PFSK-1 (cell line): Measurements from ENCODE around the gene RAB18.

Experiments
- FOXP2 ChIP-seq: optimal IDR thresholded peaks from 2 replicates; pipeline ENCODE3; 2011; ENCODE audit warnings: borderline replicate concordance, control low read depth, inconsistent platforms; ENCODE audit not compliant: insufficient read depth; ENCODE audit errors: extremely low read length, extremely low read depth
- POLR2AphosphoS5 ChIP-seq: IDR thresholded peaks from 2 replicates; pipeline ENCODE4 v1.6.1; 2012; ENCODE audit warnings: low read depth, mild to moderate bottlenecking, control low read depth, low read length, moderate library complexity
- REST ChIP-seq, 2 experiments: IDR thresholded peaks; 2 replicates each; pipeline versions ENCODE4 v1.6.1 to v1.8.0; 2011 to 2012; ENCODE audit warnings: low read depth in 2 of 2, low read length in 2 of 2, control low read depth in 1 of 2, inconsistent platforms in 1 of 2, mild to moderate bottlenecking in 1 of 2, moderate library complexity in 1 of 2; ENCODE audit not compliant: insufficient read depth in 1 of 2
- TAF1 ChIP-seq: IDR thresholded peaks from 2 replicates; pipeline ENCODE4 v1.6.1; 2012; ENCODE audit warnings: low read length, control low read depth, borderline replicate concordance; ENCODE audit not compliant: insufficient read depth

- no peak for TF ChIP-seq TAF1
- no peak for TF ChIP-seq REST (IDR thresholded peaks at IDR 0.05; ENCODE audit: insufficient read depth in 1 of 2, low read depth in 2 of 2, low read length in 2 of 2)
- no peak for TF ChIP-seq POLR2AphosphoS5
- TF ChIP-seq FOXP2, result no peak
These were observed 39.1 kb upstream of the RAB18 start for GRCh38 chr10:27464993-27465392.
